Left cardiac atrium (tissue), 4 donors: ENCODE measurements around the gene AZU1. TPM values are rescaled to one million over a fixed set of nuclear protein-coding genes. Genes with fewer than 3 reads are reported as not detected.
A peak's percentile ranks its signal among the peaks of the same experiment; 100 is the strongest.
"Not testable (repeated sequence)": the region's sequence is repeated elsewhere in the genome, so short reads cannot be mapped to it uniquely, and the experiment has no call there.

Experiments
- ATAC-seq, 2 donors: fragments of 200-7000 bp; cut with Tn5 transposase; one replicate each; pipeline ENCODE4 v1.9.1; 2020; ENCODE audit warnings: mild to moderate bottlenecking in 2 of 2, moderate library complexity in 2 of 2
- DNase-seq: peaks from one replicate; pipeline ENCODE4 v3.0.0-alpha.2; 2020
- intact Hi-C, 2 donors: fragments of 100-400 bp; cut with DNase I; formaldehyde crosslinking; loops; one replicate each; pipeline versions ENCODE4 v1.14.1 to v1.15.1; 2022 to 2023
- total RNA-seq, 2 donors: library from RNA; stranded (reverse); fragmentation: NEBNext Ultra II Directional; extraction: Animal tissue kit (Norgen Biotek cat#: 25700); gene quantifications; one replicate each; pipeline ENCODE4 v1.2.1, GENCODE V29; 2021
- donor health status: DM: no; HTN: yes; CAD: no.
- donor health status: DM: no; HTN: yes; CAD: no; lungs with severe emphysema.
- donor health status: DM: yes; HTN: yes; CAD: no.
- donor health status: Dilated cardiomyopathy.

Gene AZU1
- total RNA-seq, 2 donors from 2014 or later = 0.18 TPM; not detected in 1

DNA sequence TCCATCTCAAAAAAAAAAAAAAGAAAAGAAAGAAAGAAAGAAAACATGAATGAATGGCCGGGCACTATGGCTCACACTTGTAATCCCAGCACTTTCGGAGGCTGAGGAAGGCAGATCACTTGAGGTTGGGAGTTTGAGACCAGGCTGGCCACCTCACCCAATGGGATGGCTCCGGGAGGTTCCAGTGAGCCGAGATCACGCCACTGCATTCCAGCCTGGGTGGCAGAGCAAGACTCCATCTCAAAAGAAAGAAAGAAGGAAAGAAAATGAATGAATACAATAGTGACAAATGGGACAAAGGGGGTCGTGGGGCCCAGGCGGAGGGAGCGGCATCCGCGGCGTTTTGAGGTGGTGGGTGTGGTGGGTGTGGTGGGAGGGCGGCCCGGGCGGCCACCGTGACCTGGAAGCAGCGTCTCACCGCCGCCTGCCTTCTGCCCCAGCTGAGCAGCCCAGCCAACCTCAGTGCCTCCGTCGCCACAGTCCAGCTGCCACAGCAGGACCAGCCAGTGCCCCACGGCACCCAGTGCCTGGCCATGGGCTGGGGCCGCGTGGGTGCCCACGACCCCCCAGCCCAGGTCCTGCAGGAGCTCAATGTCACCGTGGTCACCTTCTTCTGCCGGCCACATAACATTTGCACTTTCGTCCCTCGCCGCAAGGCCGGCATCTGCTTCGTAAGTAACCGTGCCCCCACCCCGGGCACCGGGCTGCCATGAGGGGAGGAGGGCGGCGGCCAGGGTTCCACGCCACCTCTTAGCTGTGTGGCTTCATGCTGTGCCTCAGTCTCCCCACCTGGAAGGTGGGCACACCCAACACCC lies 18.3 kb downstream of the AZU1 start:
- DNase-seq = peak; percentile 20
- ATAC-seq = no peak
- intact Hi-C loops = loop anchor here in 1 of 2 donors (10.0 kb wide), 1 partner anchor 81 kb away; no protein-coding TSS in a partner anchor

DNA sequence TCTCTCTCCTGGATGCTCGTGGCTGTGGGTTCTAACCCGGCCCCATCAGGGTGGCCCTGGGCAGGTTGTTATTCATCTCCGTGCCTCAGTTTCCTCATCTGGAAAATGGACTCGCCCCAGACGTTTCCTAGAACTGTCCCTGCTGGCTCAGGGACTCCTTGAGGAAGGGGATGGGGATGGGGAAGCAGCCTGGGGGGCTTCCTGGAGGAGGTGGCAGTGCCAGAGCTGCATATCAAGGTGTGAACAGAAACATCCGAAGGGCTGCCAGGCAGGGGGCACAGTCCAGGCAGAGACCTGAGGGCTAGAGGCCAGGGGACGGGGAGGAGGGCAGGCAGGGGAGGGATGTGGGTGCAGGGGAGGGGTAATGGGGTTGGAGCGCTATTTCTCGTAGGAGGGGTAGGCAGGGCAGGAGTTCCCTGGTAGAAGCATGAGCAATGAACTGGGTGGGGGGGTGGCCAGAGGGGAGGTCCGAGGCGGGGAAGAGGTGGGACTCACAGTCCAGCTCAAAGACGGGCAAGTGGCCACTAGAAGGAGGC lies 20.8 kb downstream of the AZU1 start:
- intact Hi-C loops = loop anchor here in 1 of 2 donors (10.0 kb wide), 1 partner anchor 84 kb away; no protein-coding TSS in a partner anchor
- DNase-seq (peak; percentile 53), ATAC-seq (peak in 1 of 2 donors; percentile 47)

DNA sequence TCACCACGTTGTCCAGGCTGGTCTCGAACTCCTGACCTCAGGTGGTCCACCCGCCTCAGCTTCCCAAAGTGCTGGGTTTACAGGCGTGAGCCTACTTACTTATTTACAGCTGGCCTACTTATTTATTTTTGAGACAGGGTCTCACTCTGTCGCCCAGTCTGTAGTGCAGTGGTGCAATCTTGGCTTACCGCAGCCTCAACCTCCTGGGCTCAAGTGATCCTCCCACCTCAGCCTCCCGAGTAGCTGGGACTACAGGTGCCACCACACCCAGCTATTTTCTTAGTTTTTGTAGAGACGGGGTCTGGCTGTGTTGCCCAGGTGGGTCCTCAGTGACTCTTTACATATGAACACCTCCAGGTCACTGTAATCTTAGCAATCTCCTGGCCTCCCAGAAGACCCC lies 21.6 kb downstream of the AZU1 start:
- not testable (repeated sequence) for ATAC-seq, DNase-seq
- intact Hi-C loops = loop anchor here in 1 of 2 donors (10.0 kb wide), 1 partner anchor 84 kb away; no protein-coding TSS in a partner anchor

DNA sequence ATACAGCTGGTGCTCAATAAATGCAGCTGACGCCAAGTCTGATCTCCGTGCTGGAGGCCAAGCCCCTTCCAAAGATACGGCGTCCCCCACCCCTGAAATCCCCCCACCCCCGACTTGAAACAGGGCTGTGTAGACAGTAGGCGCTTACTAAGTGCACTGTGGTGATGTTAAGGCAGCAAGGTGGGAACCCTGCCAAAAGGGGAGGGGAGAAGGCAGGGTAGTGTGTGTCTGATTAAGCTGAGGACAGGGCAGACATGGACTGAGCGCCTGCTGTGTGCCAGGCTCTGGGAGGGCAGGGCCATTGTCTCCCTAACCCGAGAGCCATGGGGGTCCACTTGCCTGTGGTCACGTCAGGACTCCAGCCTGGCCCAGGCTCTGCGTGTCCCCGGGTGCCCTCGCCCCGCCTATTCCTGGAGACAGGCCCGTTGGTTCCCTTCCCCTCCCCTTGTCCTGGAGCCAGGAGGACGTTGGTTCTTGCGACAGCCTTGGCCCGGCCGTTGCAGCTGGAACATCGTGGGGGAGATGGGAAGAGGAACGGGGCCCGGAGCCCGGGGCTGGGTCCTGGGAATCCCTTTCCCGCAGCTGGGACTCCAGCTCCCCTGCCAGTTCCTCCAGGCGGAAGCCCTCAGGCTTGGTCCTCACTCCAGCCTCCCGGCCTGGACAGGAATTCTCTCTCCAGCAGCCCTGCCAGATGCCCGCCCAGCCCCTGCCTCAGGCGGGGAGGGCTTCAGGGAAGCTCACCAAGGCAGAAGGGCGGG lies 22.8 kb downstream of the AZU1 start:
- peak; percentile 84 to 88 for ATAC-seq
- intact Hi-C loops = loop anchor here (10.0 kb wide), 2 partner anchors 76 to 134 kb away; partner anchors contain the start of gene WDR18 (in 1 of the 2)
- peak; percentile 94 for DNase-seq

DNA sequence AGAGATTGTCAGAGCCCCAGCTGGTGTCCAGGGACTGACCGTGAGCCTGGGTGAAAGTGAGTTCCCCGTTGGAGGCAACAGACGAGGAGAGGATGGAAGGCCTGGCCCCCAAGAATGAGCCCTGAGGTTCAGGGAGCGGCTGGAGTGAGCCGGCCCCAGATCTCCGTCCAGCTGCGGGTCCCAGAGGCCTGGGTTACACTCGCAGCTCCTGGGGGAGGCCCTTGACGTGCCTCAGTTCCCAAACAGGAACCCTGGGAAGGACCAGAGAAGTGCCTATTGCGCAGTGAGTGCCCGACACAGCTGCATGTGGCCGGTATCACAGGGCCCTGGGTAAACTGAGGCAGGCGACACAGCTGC lies 23.3 kb downstream of the AZU1 start:
- DNase-seq (no peak), ATAC-seq (no peak)
- intact Hi-C loops = loop anchor here (10.0 kb wide), 2 partner anchors 76 to 134 kb away; partner anchors contain the start of gene WDR18 (in 1 of the 2)

DNA sequence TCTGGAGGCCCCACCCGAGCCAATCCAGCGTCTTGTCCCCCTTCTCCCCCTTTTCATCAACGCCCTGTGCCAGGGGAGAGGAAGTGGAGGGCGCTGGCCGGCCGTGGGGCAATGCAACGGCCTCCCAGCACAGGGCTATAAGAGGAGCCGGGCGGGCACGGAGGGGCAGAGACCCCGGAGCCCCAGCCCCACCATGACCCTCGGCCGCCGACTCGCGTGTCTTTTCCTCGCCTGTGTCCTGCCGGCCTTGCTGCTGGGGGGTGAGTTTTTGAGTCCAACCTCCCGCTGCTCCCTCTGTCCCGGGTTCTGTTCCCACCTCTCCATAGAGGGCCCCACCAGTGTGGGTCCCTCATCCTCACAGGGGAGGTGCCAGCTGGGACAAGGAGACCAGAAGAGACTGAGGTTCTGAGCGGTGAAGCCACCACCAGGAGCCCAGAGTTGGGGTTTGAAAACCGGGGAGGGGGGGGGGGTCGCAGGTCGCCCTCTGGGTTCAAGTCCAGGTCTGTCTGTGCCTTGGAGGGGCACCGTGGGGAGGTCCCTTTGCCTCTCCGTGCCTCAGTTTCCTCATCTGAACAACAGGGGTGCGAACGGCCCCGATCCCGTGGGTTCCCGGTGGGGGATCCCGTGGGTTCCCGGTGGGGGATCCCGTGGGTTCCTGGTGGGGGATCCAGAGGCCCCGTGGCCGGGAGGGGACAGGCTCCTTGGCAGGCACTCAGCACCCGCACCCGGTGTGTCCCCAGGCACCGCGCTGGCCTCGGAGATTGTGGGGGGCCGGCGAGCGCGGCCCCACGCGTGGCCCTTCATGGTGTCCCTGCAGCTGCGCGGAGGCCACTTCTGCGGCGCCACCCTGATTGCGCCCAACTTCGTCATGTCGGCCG lies 24.7 kb downstream of the AZU1 start, which contains the start of gene ELANE:
Gene ELANE (plus strand): TSS at position 168 of the 878 bp plus-strand sequence. CDS start 26 bp downstream, at position 194.
- DNase-seq (no peak), ATAC-seq (no peak)
- intact Hi-C loops = loop anchor here (10.0 kb wide), 2 partner anchors 78 to 132 kb away; partner anchors contain the start of gene WDR18 (in 1 of the 2)

DNA sequence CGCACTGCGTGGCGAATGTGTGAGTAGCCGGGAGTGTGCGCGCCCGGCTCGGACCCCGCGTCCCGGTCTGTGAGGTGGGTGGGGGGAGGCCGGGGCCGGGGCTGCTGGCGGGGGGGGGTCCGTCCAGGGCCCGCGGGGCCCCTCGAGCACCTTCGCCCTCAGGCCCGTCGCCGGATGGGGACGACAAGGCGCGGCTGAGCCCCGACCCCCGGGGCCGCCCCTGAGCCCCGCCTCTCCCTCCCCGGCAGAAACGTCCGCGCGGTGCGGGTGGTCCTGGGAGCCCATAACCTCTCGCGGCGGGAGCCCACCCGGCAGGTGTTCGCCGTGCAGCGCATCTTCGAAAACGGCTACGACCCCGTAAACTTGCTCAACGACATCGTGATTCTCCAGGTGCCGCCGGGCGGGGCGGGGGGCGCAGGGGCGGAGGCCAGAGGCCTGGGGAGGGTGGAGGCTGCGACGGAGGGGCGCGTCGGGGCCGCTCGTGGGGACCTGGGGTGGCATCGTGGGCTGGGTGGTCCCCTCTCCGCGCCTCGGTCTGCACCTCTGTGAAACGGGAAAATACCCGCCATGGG lies 25.5 kb downstream of the AZU1 start:
- intact Hi-C loops = loop anchor here (10.0 kb wide), 2 partner anchors 78 to 132 kb away; partner anchors contain the start of gene WDR18 (in 1 of the 2)
- ATAC-seq = no peak
- no peak for DNase-seq

- ATAC-seq, DNase-seq: not testable (repeated sequence)
- intact Hi-C loops = loop anchor here (10.0 kb wide), 2 partner anchors 79 to 131 kb away; partner anchors contain the start of gene WDR18 (in 1 of the 2)
Measured at GRCh38 chr19:853614-854220, 26.1 kb downstream of the AZU1 start.

DNA sequence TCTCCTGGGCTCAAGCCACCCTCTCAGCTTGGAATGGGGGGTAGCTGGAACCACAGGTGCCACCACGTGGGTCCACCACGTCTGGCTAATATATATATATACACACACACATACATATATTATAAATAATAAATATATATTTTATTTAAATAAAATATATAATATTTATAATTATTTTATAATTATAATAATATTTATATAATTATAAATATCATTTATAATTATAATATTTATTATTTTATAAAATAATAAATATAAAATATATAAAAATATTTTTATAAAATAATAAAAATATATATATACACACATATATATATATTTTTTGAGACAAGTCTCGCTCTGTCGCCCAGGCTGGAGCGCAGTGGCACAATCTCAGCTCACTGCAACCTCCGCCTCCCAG lies 26.9 kb downstream of the AZU1 start:
- no peak for ATAC-seq
- intact Hi-C loops = loop anchor here (10.0 kb wide), 2 partner anchors 80 to 130 kb away; partner anchors contain the start of gene WDR18 (in 1 of the 2)
- DNase-seq = no peak

DNA sequence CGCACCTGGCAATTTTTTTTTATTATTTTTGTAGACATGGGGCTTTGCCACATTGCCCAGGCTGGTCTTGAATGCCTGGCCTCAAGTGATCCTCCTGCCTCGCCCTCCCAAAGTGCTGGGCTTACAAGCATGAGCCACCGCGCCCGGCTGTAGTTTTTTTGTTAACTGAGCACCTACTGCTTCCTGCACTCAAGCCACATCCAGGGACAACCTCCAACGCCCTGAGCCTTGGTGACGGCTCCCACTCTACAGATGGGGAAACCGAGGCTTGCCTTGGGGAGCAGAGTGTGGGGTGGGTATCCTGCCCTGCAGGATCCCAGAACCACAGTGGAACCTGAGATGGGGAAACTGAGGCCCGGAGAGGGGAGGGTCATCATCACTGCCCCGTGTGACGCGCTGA lies 27.5 kb downstream of the AZU1 start:
- DNase-seq (no peak), ATAC-seq (no peak)
- intact Hi-C loops = loop anchor here (10.0 kb wide), 2 partner anchors 80 to 130 kb away; partner anchors contain the start of gene WDR18 (in 1 of the 2)

GRCh38 chr19:855566-856120 lies 28.0 kb downstream of the AZU1 start:
- DNase-seq (no peak), ATAC-seq (no peak)
- intact Hi-C loops = loop anchor here (10.0 kb wide), 2 partner anchors 81 to 129 kb away; partner anchors contain the start of gene WDR18 (in 1 of the 2)

DNA sequence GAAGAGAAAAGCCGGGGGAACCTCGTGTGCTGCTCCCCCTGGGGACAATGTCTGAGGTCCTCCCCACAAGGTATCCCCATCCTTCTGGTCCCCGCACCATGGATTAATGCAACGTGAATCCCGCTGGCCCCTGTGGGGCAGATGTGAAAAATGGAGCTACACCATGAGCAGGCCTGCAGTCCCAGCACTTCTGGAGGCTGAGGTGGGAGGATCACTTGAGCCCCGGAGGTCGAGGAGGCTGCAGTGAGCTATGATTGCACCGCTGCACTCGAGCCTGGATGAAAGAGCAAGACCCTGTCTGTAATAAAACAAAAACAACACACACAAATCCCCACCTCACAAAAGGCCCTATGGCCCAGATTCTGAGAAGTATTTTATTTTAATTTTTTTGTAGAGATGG lies 30.6 kb downstream of the AZU1 start:
- ATAC-seq (no peak), DNase-seq (no peak)
- intact Hi-C loops = loop anchor here (10.0 kb wide), 2 partner anchors 83 to 127 kb away; partner anchors contain the start of gene WDR18 (in 1 of the 2)

GRCh38 chr19:858868-859843 lies 31.5 kb downstream of the AZU1 start, which contains the start of gene CFD:
Gene CFD (plus strand): TSS chr19:859664. CDS start chr19:859690, 26 bp downstream.
- intact Hi-C loops = loop anchor here (10.0 kb wide), 2 partner anchors 84 to 126 kb away; partner anchors contain the start of gene WDR18 (in 1 of the 2)
- peak; percentile 71 for DNase-seq
- peak; percentile 47 to 71 for ATAC-seq

DNA sequence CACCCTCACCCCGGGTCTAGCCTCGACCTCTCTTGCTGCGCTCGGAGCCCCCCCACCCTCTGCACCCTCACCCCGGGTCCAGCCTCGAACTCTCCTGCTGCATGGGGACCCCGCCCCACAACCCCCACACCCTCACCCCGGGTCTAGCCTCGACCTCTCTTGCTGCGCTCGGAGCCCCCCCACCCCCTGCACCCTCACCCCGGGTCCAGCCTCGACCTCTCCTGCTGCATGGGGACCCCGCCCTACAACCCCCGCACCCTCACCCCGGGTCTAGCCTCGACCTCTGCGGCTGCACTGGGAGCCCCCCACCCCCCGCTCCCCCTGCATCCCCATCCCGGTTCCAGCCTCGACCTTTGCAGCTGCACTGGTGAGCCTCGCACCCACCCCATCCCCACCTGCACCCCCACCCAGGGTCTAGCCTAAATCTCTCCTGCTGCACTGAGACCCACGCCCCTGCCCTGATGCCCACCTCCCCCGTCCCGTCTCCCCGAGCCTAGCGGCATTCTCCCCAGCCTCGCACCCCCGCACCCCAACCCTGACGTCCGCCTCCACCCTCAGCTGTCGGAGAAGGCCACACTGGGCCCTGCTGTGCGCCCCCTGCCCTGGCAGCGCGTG lies 33.6 kb downstream of the AZU1 start:
- DNase-seq = no peak
- intact Hi-C loops = loop anchor here (5.0 kb wide), 1 partner anchor 56 kb away; the partner anchor contains the start of gene KISS1R (in 2 of the 2)
- no peak for ATAC-seq
